PC-9 (cell line): ENCODE data around the gene MAL. TPM values are rescaled to one million over a fixed set of nuclear protein-coding genes. Genes with fewer than 3 reads are reported as not detected.

Experiments used
- BruUV-seq: library from RNA; stranded (reverse); fragments of 400-500 nt; replicated peaks from 2 replicates; lab custom pipeline; 2021; lab: Mats Ljungman, UMichigan
- CTCF ChIA-PET: fragments of 300-600 bp; sonication (Branson Sonifier 250); formaldehyde crosslinking; loops from one replicate; lab custom pipeline; 2022; ENCODE audit warnings: antibody characterized with exemption; lab: Charles Lee
- POLR2A ChIA-PET: fragments of 300-600 bp; sonication (Branson Sonifier 250); formaldehyde crosslinking; loops from one replicate; lab custom pipeline; 2022; ENCODE audit warnings: antibody characterized with exemption; ENCODE audit not compliant: unreplicated experiment; lab: Charles Lee
- DNase-seq, 2 experiments: peaks; one replicate each; pipeline versions ENCODE4 v3.0.0 to v3.0.0-alpha.2; 2015 to 2022; ENCODE audit warnings: mixed read lengths in 1 of 2
- H2AFZ ChIP-seq: fragments of 200-600 bp; sonication (generic); 2 replicates; pipeline ENCODE4 v1.8.1; 2017; ENCODE audit warnings: antibody characterized with exemption
- H3F3A ChIP-seq: fragments of 200-600 bp; sonication (generic); 2 replicates; pipeline ENCODE4 v1.8.1; 2017; ENCODE audit warnings: antibody characterized with exemption, mild to moderate bottlenecking, low read depth; ENCODE audit not compliant: insufficient read depth
- H3K27ac ChIP-seq: fragments of 200-600 bp; sonication (generic); 2 replicates; pipeline ENCODE4 v1.6.1; 2016; ENCODE audit warnings: mixed run types
- H3K27me3 ChIP-seq: fragments of 200-600 bp; sonication (generic); 2 replicates; pipeline ENCODE4 v1.6.1; 2016; ENCODE audit warnings: low read depth, mixed run types; ENCODE audit not compliant: insufficient read depth
- H3K36me3 ChIP-seq: fragments of 200-600 bp; sonication (generic); 2 replicates; pipeline ENCODE4 v1.6.1; 2016; ENCODE audit warnings: low read depth, mixed run types
- H3K4me1 ChIP-seq: fragments of 200-600 bp; sonication (generic); replicated peaks from 2 replicates; pipeline ENCODE4 v1.6.1; 2016; ENCODE audit warnings: mixed run types; ENCODE audit not compliant: insufficient read depth
- H3K4me2 ChIP-seq: fragments of 200-600 bp; sonication (generic); 2 replicates; pipeline ENCODE4 v1.6.1; 2017; ENCODE audit warnings: mixed run types
- H3K4me3 ChIP-seq: fragments of 200-600 bp; sonication (generic); 2 replicates; pipeline ENCODE4 v1.6.1; 2016; ENCODE audit warnings: mixed run types
- H3K79me2 ChIP-seq: fragments of 200-600 bp; sonication (generic); 2 replicates; pipeline ENCODE4 v1.6.1; 2017; ENCODE audit warnings: low read depth, mixed run types
- H3K9me2 ChIP-seq: fragments of 200-600 bp; sonication (generic); 2 replicates; pipeline ENCODE4 v1.8.1; 2017; ENCODE audit warnings: mild to moderate bottlenecking; ENCODE audit not compliant: insufficient read depth
- H3K9me3 ChIP-seq: fragments of 200-600 bp; sonication (generic); 2 replicates; pipeline ENCODE4 v1.8.1; 2016; ENCODE audit warnings: low read depth; ENCODE audit not compliant: insufficient read depth
- H4K20me1 ChIP-seq: fragments of 200-600 bp; sonication (generic); 2 replicates; pipeline ENCODE4 v1.8.1; 2017; ENCODE audit not compliant: insufficient read depth
- CTCF ChIP-seq: fragments of 200-600 bp; sonication (generic); conservative IDR thresholded peaks from 2 replicates; pipeline ENCODE4 v1.6.1; 2017; ENCODE audit warnings: mixed run types, antibody characterized with exemption, mild to moderate bottlenecking, moderate library complexity
- EZH2 ChIP-seq: fragments of 200-600 bp; sonication (generic); IDR thresholded peaks from 2 replicates; pipeline ENCODE4 v1.8.0; 2017; ENCODE audit warnings: antibody characterized with exemption, low read depth
- intact Hi-C: fragments of 100-400 bp; cut with micrococcal nuclease; formaldehyde crosslinking; loops from one replicate; pipeline ENCODE4 v1.10.0; 2022; ENCODE audit not compliant: unreplicated experiment
- total RNA-seq: library from RNA; stranded (reverse); gene quantifications from 2 replicates; pipeline ENCODE4 v1.2.3, GENCODE V29; 2021

Gene MAL
- total RNA-seq, 1 experiment from 2014 or later: 146 TPM

GRCh38 chr2:95077861-95078603 lies 52.5 kb downstream of the MAL start:
- Histone ChIP-seq H3K9me2 (no peaks in the 10 kb centered on the region), H3F3A (peaks cover 35% of the 10 kb centered on the region), H3K4me2 (peak overlapping the region; percentile 86), H2AFZ (no peak overlapping the region), H4K20me1 (no peaks in the 10 kb centered on the region), H3K36me3 (no peaks in the 10 kb centered on the region), H3K4me3 (no peak overlapping the region), H3K4me1 (peaks cover 28% of the 10 kb centered on the region), H3K79me2 (no peaks in the 10 kb centered on the region), H3K27ac (no peak overlapping the region), H3K9me3 (no peaks in the 10 kb centered on the region), H3K27me3 (no peaks in the 10 kb centered on the region)
- CTCF ChIA-PET: interaction anchor here (0.7 to 5.8 kb wide), 8 partner anchors 14 to 92 kb away, joined by 3 to 62 read pairs (median 5); no protein-coding TSS in a partner anchor
- POLR2A ChIA-PET: no interaction called here
- intact Hi-C loops: loop anchor here (2.0 kb wide), 2 partner anchors 37 to 47 kb away; no protein-coding TSS in a partner anchor
- BruUV-seq: no TSS peak
- no peak for TF ChIP-seq EZH2
- no peak for TF ChIP-seq CTCF
- DNase-seq: peak in 1 of 2 experiments; percentile 28

GRCh38 chr2:95079199-95079683 lies 53.7 kb downstream of the MAL start:
- TF ChIP-seq CTCF: no peak
- no peak for TF ChIP-seq EZH2
- H2AFZ ChIP-seq: no peak overlapping the region
- H3K9me3 ChIP-seq: no peaks in the 10 kb centered on the region
- intact Hi-C loops: no loop called here
- BruUV-seq: no TSS peak
- ChIA-PET CTCF (interaction anchor here (0.7 to 5.8 kb wide), 10 partner anchors 15 to 476 kb away, joined by 3 to 62 read pairs (median 5); no protein-coding TSS in a partner anchor), POLR2A (interaction anchor here (0.6 kb wide), 1 partner anchor 30 kb away, joined by 4 read pairs; no protein-coding TSS in a partner anchor)
- H4K20me1 ChIP-seq: no peaks in the 10 kb centered on the region
- peaks cover 43% of the 10 kb centered on the region for H3F3A ChIP-seq
- peaks cover 21% of the 10 kb centered on the region for H3K4me1 ChIP-seq
- no peak overlapping the region for H3K27ac ChIP-seq
- H3K36me3 ChIP-seq: no peaks in the 10 kb centered on the region
- H3K9me2 ChIP-seq: no peaks in the 10 kb centered on the region
- no peak overlapping the region for H3K4me3 ChIP-seq
- H3K27me3 ChIP-seq: no peaks in the 10 kb centered on the region
- H3K4me2 ChIP-seq: no peak overlapping the region
- no peaks in the 10 kb centered on the region for H3K79me2 ChIP-seq
- no peak for DNase-seq

DNA sequence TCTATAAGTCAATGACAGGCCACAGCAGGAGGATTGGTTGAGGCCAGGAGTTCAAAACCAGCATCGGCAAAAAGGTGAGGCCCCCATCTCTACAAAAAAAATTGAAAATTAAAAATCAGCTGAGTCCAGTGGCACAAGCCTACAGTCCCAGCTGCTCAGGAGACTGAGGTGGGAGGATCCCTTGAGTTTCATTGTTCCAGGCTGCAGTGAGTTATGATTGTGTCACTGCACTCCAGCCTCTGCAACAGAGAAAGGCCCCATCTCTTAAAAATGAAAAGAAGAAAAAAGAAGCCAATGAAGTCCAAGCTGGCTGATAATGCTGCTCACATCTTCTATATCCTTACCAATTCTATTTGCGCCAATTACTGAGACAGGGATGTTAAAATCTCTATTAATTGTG lies 57.0 kb downstream of the MAL start:
- Histone ChIP-seq H3K9me2 (no peaks in the 10 kb centered on the region), H4K20me1 (no peaks in the 10 kb centered on the region), H3F3A (peaks cover 38% of the 10 kb centered on the region), H2AFZ (no peak overlapping the region), H3K36me3 (peaks cover 14% of the 10 kb centered on the region), H3K4me3 (no peak overlapping the region), H3K9me3 (no peaks in the 10 kb centered on the region), H3K4me2 (no peak overlapping the region), H3K79me2 (no peaks in the 10 kb centered on the region), H3K27me3 (no peaks in the 10 kb centered on the region), H3K4me1 (peaks cover 4% of the 10 kb centered on the region; the same call in 1 of the 2 replicates), H3K27ac (no peak overlapping the region)
- DNase-seq: no peak
- BruUV-seq: no TSS peak
- ChIA-PET CTCF (no interaction called here), POLR2A (no interaction called here)
- TF ChIP-seq EZH2 (no peak), CTCF (no peak)
- intact Hi-C loops: loop anchor here (5.0 kb wide), 1 partner anchor 145 kb away; no protein-coding TSS in a partner anchor
